ENCODE data around the gene GDF2. TPM values are rescaled to one million over a fixed set of nuclear protein-coding genes. Genes with fewer than 3 reads are reported as not detected.

The GDF2 gene
- total RNA-seq, 1 donor from 2014 or later: not detected

- intact Hi-C loops (cut with micrococcal nuclease): no loop called here
- ATAC-seq: no peak
- no peak for DNase-seq
Measured at GRCh38 chr10:47374611-47375536, 52.6 kb downstream of the GDF2 start.

DNA sequence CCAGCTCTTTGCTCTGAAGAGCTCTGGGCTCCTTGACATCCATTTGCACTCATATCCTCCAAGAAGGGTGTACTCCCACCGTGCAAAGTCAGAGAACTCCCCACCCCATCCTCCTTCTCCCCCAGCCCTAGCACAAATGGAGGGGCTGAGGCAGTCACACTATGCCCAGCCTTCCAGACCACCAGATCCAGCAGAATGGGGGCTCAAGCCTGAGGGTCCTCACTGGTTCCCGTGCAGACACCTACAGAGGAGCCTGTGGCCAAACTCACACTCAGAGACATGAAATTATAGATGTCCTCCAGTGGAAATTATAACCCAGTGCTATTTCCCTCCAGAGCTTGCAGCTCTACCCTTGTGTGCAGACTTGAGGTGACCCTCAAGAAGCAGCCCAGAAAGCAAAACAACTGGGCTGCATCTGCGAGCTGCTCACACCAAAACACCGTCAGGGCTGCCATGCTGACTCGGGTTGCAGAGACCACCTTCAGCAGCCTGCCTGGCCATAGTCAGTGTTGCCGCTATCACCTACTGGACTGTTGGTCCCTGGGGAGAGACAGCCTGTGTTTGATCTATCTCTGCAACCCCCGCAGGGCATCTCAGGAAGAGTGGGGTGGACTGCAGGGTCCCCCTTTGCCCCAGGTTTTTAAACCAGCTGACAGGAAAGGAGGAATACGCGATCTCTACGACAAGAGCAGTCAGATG lies 54.4 kb downstream of the GDF2 start:
- ATAC-seq (no peak), DNase-seq (no peak)
- intact Hi-C loops (cut with micrococcal nuclease): no loop called here

Other genes with a start within 250 kb of the GDF2 start
- 0.32 TPM for gene GDF10, start 22.3 kb upstream of the GDF2 start, total RNA-seq
- gene RBP3, start 25.9 kb downstream of the GDF2 start, total RNA-seq: not detected
- gene ZNF488, start 61.8 kb downstream of the GDF2 start, total RNA-seq: not detected
- 3.0 TPM for gene ANXA8, start 161.7 kb downstream of the GDF2 start, total RNA-seq
- not detected for gene FAM25G, start 169.2 kb downstream of the GDF2 start, total RNA-seq
- 2.3 TPM for gene AGAP9, start 201.2 kb downstream of the GDF2 start, total RNA-seq